IPS-18c (cell line): ENCODE results near the gene EGLN2.
"Not testable (repeated sequence)": the region's sequence is repeated elsewhere in the genome, so short reads cannot be mapped to it uniquely, and the experiment has no call there.

ENCODE experiments used
- H3K4me3 ChIP-seq: 2 replicates; pipeline ENCODE4 v1.7.0; 2013; ENCODE audit warnings: low read depth, mild to moderate bottlenecking, low read length, moderate library complexity; ENCODE audit not compliant: insufficient read depth
- H3K9me3 ChIP-seq: one replicate; pipeline ENCODE4 v1.6.1; 2013; ENCODE audit warnings: mild to moderate bottlenecking, low read length, moderate library complexity; ENCODE audit not compliant: control insufficient read depth, insufficient read depth

The EGLN2 gene

GRCh38 chr19:40807147-40808020 lies 8.4 kb downstream of the EGLN2 start:
- no peaks in the 10 kb centered on the region for H3K9me3 ChIP-seq
- no peak overlapping the region for H3K4me3 ChIP-seq

DNA sequence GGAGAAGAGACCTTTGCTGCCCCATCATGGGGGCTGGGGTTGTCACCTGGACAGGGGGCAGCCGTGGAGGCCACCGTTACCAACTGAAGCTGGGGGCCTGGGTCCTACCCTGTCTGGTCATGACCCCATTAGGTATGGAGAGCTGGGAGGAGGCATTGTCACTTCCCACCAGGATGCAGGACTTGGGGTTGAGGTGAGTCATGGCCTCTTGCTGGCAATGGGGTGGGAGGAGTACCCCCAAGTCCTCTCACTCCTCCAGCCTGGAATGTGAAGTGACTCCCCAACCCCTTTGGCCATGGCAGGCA lies 9.0 kb downstream of the EGLN2 start:
- H3K9me3 ChIP-seq, result no peaks in the 10 kb centered on the region
- H3K4me3 ChIP-seq, result no peak overlapping the region

GRCh38 chr19:40808497-40808896 lies 9.5 kb downstream of the EGLN2 start:
- H3K9me3 ChIP-seq, result no peaks in the 10 kb centered on the region
- no peak overlapping the region for H3K4me3 ChIP-seq

- H3K4me3 ChIP-seq, result 0 out of 2 replicates have a peak overlapping the region, but pooled peaks have one; percentile 43
- H3K9me3 ChIP-seq, result no peaks in the 10 kb centered on the region
These were observed 10.5 kb downstream of the EGLN2 start for GRCh38 chr19:40809358-40810086.

GRCh38 chr19:40810160-40810559 lies 11.2 kb downstream of the EGLN2 start:
- H3K4me3 ChIP-seq, result peak overlapping the region; percentile 43; the same call in 1 of the 2 replicates
- H3K9me3 ChIP-seq, result no peaks in the 10 kb centered on the region

GRCh38 chr19:40810649-40811408 lies 11.8 kb downstream of the EGLN2 start:
- H3K9me3 ChIP-seq, result not testable (repeated sequence)
- peak overlapping the region; percentile 50 for H3K4me3 ChIP-seq

DNA sequence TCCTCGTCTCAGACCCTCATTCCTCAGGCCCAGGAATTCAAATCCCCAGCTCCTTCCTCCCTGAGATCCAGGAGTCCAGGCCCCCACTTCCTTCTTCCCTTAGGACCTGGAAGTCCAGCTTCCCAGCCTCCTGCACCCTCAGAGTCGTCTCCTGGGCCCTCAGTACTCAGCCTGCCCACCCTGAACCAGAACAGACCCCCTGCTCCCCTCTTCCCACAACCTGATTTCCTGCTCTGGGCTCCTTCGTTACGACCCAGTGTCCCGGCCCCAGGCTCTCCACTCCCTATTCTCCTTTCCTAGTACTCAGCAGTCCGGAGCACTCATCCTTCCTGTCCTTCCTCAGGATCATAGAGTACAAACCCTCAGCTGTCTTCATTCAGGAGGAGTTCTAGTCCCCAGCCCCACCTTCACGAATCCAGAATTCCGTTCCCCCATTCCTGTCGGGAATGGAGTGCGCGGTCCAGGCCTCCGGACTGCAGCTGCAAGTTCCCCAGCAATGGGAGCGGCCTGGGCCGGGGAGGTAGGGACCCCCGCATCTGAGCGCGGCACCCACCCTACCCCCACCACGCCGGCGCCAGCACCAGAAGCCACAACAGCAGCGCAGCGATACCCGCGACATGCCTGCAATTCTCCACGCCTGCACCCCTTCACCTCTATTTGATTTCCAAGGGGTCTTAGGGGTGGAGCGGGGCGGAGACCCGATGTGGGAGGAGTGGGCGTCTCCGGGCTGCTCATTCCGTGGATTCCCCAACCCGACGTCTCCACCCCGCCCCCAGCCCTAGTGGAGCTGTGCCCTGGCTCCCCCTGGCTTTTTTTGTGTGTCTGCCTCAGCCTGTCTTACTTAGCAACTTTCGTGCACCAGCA lies 12.7 kb downstream of the EGLN2 start:
- Histone ChIP-seq H3K4me3 (peak overlapping the region; percentile 50), H3K9me3 (no peaks in the 10 kb centered on the region)

- H3K4me3 ChIP-seq, result not testable (repeated sequence)
These were observed 13.6 kb downstream of the EGLN2 start for GRCh38 chr19:40812571-40812970.

GRCh38 chr19:40813182-40813581 lies 14.2 kb downstream of the EGLN2 start:
- H3K4me3 ChIP-seq, result no peak overlapping the region
- H3K9me3 ChIP-seq, result no peaks in the 10 kb centered on the region

More at GRCh38 chr19:40812571-40812970, 13.6 kb downstream of the EGLN2 start:
- not testable (repeated sequence) for H3K9me3 ChIP-seq

DNA sequence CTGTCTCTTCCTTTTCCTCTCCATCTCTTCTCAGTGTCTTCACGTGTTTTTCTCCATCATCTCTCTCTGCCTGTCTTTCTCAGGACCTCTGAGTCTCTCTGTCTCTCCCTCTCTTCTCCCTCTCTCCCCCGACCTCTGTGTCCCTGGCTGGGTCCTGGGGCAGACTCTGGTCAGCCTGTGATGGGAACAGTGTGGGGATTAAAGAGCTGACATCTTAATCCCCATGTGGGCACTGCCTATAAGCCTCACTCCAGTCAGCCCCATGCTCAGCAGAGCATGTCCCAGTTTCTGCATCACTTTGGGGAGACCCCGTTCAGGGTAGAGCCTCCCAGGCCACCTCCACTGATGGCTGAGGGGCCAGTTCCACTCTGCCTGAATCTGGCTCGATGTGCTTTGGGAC lies 16.2 kb downstream of the EGLN2 start:
- H3K9me3 ChIP-seq, result no peaks in the 10 kb centered on the region
- no peak overlapping the region for H3K4me3 ChIP-seq

GRCh38 chr19:40818480-40819399 lies 19.7 kb downstream of the EGLN2 start:
- H3K9me3 ChIP-seq, H3K4me3 ChIP-seq: not testable (repeated sequence)

DNA sequence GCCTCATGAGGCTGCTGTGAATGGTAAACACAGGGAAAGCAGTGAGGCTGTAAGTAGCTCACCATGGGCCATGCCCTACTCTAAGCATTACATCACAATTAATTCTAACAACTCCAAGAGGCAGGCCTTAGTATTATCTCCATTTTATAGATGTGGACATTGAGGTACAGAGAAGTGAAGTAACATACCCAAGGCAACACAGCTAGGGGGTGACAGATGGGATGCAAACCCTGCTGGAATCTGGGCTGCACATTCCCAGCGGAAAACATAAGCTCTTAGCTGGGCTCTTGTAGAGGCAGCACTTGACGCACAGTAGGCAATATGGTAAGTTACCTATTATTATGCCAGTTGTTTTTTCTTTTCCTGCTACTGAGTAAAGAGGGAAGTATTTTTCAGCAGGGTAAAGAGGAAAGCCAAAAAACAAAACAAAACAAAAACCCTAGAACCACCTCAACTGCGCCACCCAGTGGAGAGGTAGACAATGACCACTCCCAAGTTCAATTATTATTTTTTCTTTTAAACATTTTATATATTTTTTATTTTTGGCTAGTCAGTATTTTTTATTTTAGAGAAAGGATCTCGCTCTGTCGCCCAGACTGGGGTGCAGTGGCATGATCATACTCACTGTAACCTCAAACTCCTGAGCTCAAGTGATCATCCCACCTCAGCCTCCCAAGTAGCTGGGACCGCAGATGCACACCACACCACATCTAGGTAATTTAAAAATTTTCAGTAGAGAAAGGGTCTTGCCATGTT lies 20.7 kb downstream of the EGLN2 start:
- H3K4me3 ChIP-seq, H3K9me3 ChIP-seq: not testable (repeated sequence)

DNA sequence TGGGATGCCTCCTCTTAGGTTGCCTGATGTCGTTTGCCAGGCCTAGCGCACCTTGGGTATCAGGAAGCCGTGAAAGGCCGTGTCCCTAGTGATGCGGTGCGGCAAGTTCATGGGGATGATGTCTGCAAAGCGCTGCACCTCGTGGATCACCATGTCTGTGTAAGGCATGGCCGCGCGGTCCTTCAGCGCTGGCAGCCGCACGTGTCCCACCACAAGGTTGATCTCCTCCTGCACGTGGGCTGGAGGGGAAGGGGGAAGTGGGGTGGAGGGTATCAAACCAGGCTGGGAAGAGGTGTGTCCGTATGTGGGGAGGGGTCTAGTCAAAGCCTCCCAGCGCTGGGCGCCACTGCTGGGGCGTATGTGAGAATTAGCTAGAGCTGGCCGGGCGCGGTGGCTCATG lies 23.2 kb downstream of the EGLN2 start:
- no peaks in the 10 kb centered on the region for H3K9me3 ChIP-seq
- H3K4me3 ChIP-seq, result no peak overlapping the region

- H3K4me3 ChIP-seq, H3K9me3 ChIP-seq: not testable (repeated sequence)
These were observed 23.9 kb downstream of the EGLN2 start for GRCh38 chr19:40822704-40823553.

DNA sequence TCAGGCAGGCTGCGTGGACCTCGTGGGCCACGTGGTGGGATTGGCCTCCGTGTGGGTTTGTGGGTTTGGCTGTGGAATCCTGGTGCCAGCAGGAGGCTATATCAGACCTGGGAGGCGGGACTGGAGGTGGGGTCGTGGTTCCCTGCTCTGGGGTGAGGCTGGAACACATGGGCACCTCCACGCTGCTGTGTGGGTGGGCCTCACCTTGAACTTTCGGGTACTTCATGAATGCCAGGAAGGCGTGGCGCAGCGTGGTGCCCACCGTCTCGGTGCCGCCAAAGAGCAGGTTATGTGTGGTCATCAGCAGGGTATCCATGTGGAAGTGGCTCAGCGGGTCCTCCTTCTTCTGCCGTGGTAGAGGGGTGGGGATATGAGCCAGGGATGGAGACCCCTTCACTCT lies 25.9 kb downstream of the EGLN2 start:
- not testable (repeated sequence) for H3K9me3 ChIP-seq, H3K4me3 ChIP-seq
